ENCODE measurements around the gene ERC1. TPM values are rescaled to one million over a fixed set of nuclear protein-coding genes. Genes with fewer than 3 reads are reported as not detected.

Gene ERC1
- total and polyA plus RNA-seq, 4 donors = 7.4 to 78.2 (median 39.8) TPM

- Histone ChIP-seq H3K36me3 (ENCODE audit: control insufficient read depth in 4 of 4, insufficient read depth in 4 of 4, low read length in 4 of 4) (peaks cover 0 to 11% (median 5%) of the 10 kb centered on the region in 4 donors), H3K4me1 (ENCODE audit: control insufficient read depth in 5 of 5, insufficient read depth in 5 of 5, low read length in 5 of 5) (peaks cover 0 to 16% (median 2%) of the 10 kb centered on the region in 5 donors), H3K27ac (ENCODE audit: low read depth in 1 of 2, low read length in 1 of 2) (no peak overlapping the region), H3K4me3 (no peak overlapping the region), H3K9ac (ENCODE audit: insufficient read depth in 1 of 2, low read length in 2 of 2) (no peak overlapping the region), H3K9me3 (ENCODE audit: control insufficient read depth in 4 of 4, insufficient read depth in 3 of 4, low read length in 3 of 4) (no peaks in the 10 kb centered on the region), H3K27me3 (ENCODE audit: control insufficient read depth in 3 of 3, insufficient read depth in 3 of 3, low read length in 2 of 3) (no peaks in the 10 kb centered on the region)
- WGBS, 2 donors = 87 to 91% methylated on average over 6 of the region's 6 CpGs
- TF ChIP-seq, protein P1, sequence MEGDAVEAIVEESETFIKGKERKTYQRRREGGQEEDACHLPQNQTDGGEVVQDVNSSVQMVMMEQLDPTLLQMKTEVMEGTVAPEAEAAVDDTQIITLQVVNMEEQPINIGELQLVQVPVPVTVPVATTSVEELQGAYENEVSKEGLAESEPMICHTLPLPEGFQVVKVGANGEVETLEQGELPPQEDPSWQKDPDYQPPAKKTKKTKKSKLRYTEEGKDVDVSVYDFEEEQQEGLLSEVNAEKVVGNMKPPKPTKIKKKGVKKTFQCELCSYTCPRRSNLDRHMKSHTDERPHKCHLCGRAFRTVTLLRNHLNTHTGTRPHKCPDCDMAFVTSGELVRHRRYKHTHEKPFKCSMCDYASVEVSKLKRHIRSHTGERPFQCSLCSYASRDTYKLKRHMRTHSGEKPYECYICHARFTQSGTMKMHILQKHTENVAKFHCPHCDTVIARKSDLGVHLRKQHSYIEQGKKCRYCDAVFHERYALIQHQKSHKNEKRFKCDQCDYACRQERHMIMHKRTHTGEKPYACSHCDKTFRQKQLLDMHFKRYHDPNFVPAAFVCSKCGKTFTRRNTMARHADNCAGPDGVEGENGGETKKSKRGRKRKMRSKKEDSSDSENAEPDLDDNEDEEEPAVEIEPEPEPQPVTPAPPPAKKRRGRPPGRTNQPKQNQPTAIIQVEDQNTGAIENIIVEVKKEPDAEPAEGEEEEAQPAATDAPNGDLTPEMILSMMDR (IDR thresholded peaks at IDR 0.05; ENCODE audit: control extremely low read depth, extremely low read depth) = no peak
- DNase-seq (no peak), ATAC-seq (ENCODE audit: insufficient read depth, low FRiP score) (no peak)
Observed at GRCh38 chr12:1375323-1375722, 384.3 kb downstream of the ERC1 start.

- Histone ChIP-seq H3K4me1 (ENCODE audit: control insufficient read depth in 5 of 5, insufficient read depth in 5 of 5, low read length in 5 of 5) (peaks cover 0 to 16% (median 2%) of the 10 kb centered on the region in 5 donors), H3K27ac (ENCODE audit: low read depth in 1 of 2, low read length in 1 of 2) (no peak overlapping the region), H3K36me3 (ENCODE audit: control insufficient read depth in 4 of 4, insufficient read depth in 4 of 4, low read length in 4 of 4) (peaks cover 0 to 11% (median 6%) of the 10 kb centered on the region in 4 donors), H3K9me3 (ENCODE audit: control insufficient read depth in 4 of 4, insufficient read depth in 3 of 4, low read length in 3 of 4) (no peaks in the 10 kb centered on the region), H3K9ac (ENCODE audit: insufficient read depth in 1 of 2, low read length in 2 of 2) (no peak overlapping the region), H3K4me3 (no peak overlapping the region), H3K27me3 (ENCODE audit: control insufficient read depth in 3 of 3, insufficient read depth in 3 of 3, low read length in 2 of 3) (no peaks in the 10 kb centered on the region)
- WGBS, 2 donors = 96 to 98% methylated on average over 5 of the region's 5 CpGs
- DNase-seq (no peak), ATAC-seq (ENCODE audit: insufficient read depth, low FRiP score) (no peak)
- TF ChIP-seq, protein P1 (IDR thresholded peaks at IDR 0.05; ENCODE audit: control extremely low read depth, extremely low read depth) = no peak
Observed at GRCh38 chr12:1377117-1377516, 386.1 kb downstream of the ERC1 start.

- no peaks in the 10 kb centered on the region for H3K27me3 ChIP-seq (ENCODE audit: control insufficient read depth in 3 of 3, insufficient read depth in 3 of 3, low read length in 2 of 3)
- H3K36me3 ChIP-seq (ENCODE audit: control insufficient read depth in 4 of 4, insufficient read depth in 4 of 4, low read length in 4 of 4) = peaks cover 0 to 11% (median 6%) of the 10 kb centered on the region in 4 donors
- TF ChIP-seq, protein P1 (IDR thresholded peaks at IDR 0.05; ENCODE audit: control extremely low read depth, extremely low read depth) = no peak
- peaks cover 0 to 16% (median 2%) of the 10 kb centered on the region in 5 donors for H3K4me1 ChIP-seq (ENCODE audit: control insufficient read depth in 5 of 5, insufficient read depth in 5 of 5, low read length in 5 of 5)
- WGBS, 2 donors = 92 to 94% methylated on average over 3 of the region's 3 CpGs
- ATAC-seq (ENCODE audit: insufficient read depth, low FRiP score) (no peak), DNase-seq (no peak)
- H3K4me3 ChIP-seq = no peak overlapping the region
- no peak overlapping the region for H3K9ac ChIP-seq (ENCODE audit: insufficient read depth in 1 of 2, low read length in 2 of 2)
- H3K9me3 ChIP-seq (ENCODE audit: control insufficient read depth in 4 of 4, insufficient read depth in 3 of 4, low read length in 3 of 4) = no peaks in the 10 kb centered on the region
- H3K27ac ChIP-seq (ENCODE audit: low read depth in 1 of 2, low read length in 1 of 2) = no peak overlapping the region
Observed at GRCh38 chr12:1377681-1378080, 386.7 kb downstream of the ERC1 start.

Measured in lung (tissue), 12 donors.